Testis (tissue), 2 donors: Measurements from ENCODE around the gene PSME1.

ENCODE experiments used
- CTCF ChIP-seq, 3 experiments: fragments of 450-650 bp in 2 of 3; fragments of 200-600 bp in 1 of 3; sonication (generic) in 1 of 3; IDR thresholded peaks; one replicate each; pipeline ENCODE4 v1.5.1; 2016 to 2019; ENCODE audit warnings: antibody characterized with exemption in 3 of 3, mild to moderate bottlenecking in 2 of 3, moderate library complexity in 1 of 3
- POLR2A ChIP-seq: fragments of 450-650 bp; IDR thresholded peaks from one replicate; pipeline ENCODE4 v1.6.1; 2017; ENCODE audit warnings: antibody characterized with exemption, mild to moderate bottlenecking, moderate library complexity

DNA sequence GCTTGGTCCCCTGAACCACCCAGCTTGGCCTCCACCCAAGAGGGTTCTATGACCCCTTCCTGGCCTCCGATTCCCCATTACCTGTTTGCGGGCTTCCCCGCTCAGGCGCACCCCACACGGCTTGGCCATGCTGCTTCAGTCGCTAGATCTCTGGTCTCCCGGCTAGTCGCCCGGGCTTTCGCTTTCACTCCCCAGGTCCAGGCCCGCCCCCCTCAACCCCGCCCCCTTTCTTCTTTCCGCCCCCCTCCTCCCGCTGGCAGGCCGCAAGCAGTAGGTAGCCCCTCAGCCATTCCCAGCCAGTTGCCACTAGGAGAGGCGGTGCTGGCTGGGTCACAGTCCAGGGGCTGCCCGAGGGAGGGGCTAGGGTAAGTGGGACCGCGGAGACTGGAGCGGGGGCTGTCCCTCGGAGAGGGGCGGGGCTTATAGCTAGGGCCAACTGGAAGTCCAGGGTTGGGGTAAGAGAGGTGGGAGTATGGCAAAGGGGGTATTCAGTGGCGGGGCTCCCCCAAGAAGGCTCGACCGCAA, 10.5 kb downstream of the PSME1 start, which contains the start of gene PSME2:
- TF ChIP-seq CTCF (IDR thresholded peaks at IDR 0.05) (no peak), POLR2A (no peak)
